GM12873 (cell line): ENCODE measurements around the gene MAPK8.

Experiments
- CTCF ChIP-seq: IDR thresholded peaks from 2 replicates; pipeline ENCODE4 v1.5.1; 2012; ENCODE audit warnings: low read depth, mild to moderate bottlenecking, moderate library complexity, low read length, control low read depth; ENCODE audit not compliant: insufficient read depth; ENCODE audit errors: missing control alignments

Gene MAPK8

GRCh38 chr10:48324580-48324979, 18.1 kb downstream of the MAPK8 start:
- TF ChIP-seq CTCF: no peak

GRCh38 chr10:48330269-48330668, 23.8 kb downstream of the MAPK8 start:
- TF ChIP-seq CTCF: no peak

GRCh38 chr10:48331436-48331835, 25.0 kb downstream of the MAPK8 start:
- TF ChIP-seq CTCF: no peak

- TF ChIP-seq CTCF: no peak
These were observed 25.8 kb downstream of the MAPK8 start for GRCh38 chr10:48332166-48332870.

GRCh38 chr10:48332871-48333216, 26.4 kb downstream of the MAPK8 start:
- no peak for TF ChIP-seq CTCF

DNA sequence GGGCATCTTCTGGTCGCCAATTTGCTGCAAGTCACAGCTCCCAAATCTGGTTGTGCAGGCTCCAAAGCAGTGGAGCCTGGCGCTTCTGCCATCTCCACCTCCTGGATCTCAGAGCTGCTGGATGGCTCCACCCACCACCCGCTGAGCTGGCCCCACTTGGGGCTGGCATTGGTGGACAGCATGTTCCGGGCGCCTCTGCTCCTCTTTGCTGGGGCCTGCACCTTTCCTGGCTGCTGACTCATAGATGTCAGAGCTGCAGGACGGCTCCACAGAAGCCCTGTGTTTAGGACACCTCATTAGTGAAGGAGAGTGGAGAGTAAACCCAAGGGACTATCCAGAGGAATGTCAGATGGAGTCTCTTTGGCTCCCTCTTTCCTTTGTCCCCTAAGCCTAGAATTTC, 27.4 kb downstream of the MAPK8 start:
- TF ChIP-seq CTCF: no peak

- TF ChIP-seq CTCF: no peak
These were observed 29.3 kb downstream of the MAPK8 start for GRCh38 chr10:48335788-48336187.
